WTC11 (cell line): ENCODE data around the gene IL2RA. TPM values are rescaled to one million over a fixed set of nuclear protein-coding genes. Genes with fewer than 3 reads are reported as not detected.

Source experiments
- ATAC-seq: fragments of 200-7000 bp; cut with Tn5 transposase; 2 replicates; pipeline ENCODE4 v1.10.0; 2021; ENCODE audit warnings: mild to moderate bottlenecking, moderate library complexity
- CTCF ChIA-PET: fragments of 300-600 bp; sonication (Branson Sonifier 250); formaldehyde crosslinking; loops from one replicate; lab custom pipeline; 2021; ENCODE audit warnings: antibody characterized with exemption; lab: Charles Lee
- POLR2A ChIA-PET: fragments of 350-600 bp; sonication (Branson Sonifier 250); formaldehyde crosslinking; loops from one replicate; lab custom pipeline; 2021; ENCODE audit warnings: antibody characterized with exemption; lab: Charles Lee
- DNase-seq: peaks from one replicate; pipeline ENCODE4 v3.0.0; 2021; ENCODE audit warnings: low spot score
- H3K27ac Mint-ChIP-seq: 2 replicates; pipeline ENCODE4 v1.8.0; 2021; ENCODE audit warnings: mixed read lengths
- H3K27me3 Mint-ChIP-seq: 2 replicates; pipeline ENCODE4 v1.8.0; 2021; ENCODE audit warnings: low read depth, mild to moderate bottlenecking, moderate library complexity, mixed read lengths
- H3K36me3 Mint-ChIP-seq: 2 replicates; pipeline ENCODE4 v1.8.0; 2021; ENCODE audit warnings: mixed read lengths
- H3K4me1 Mint-ChIP-seq: 2 replicates; pipeline ENCODE4 v1.8.0; 2022; ENCODE audit warnings: mixed read lengths
- H3K4me3 Mint-ChIP-seq: 2 replicates; pipeline ENCODE4 v1.8.0; 2021; ENCODE audit warnings: mild to moderate bottlenecking, moderate library complexity, mixed read lengths
- H3K9me3 Mint-ChIP-seq: 2 replicates; pipeline ENCODE4 v1.8.0; 2021; ENCODE audit warnings: mixed read lengths
- AFF4 ChIP-seq: sonication (generic); formaldehyde crosslinking; IDR thresholded peaks from 2 replicates; pipeline ENCODE4 v1.8.1; 2023; ENCODE audit warnings: mild to moderate bottlenecking, missing genetic modification reagents, borderline replicate concordance
- ATF3 ChIP-seq: sonication (generic); formaldehyde crosslinking; conservative IDR thresholded peaks from 2 replicates; pipeline ENCODE4 v1.8.1; 2022; ENCODE audit warnings: mild to moderate bottlenecking, missing genetic modification reagents
- CREB1 ChIP-seq: sonication (generic); formaldehyde crosslinking; IDR thresholded peaks from 2 replicates; pipeline ENCODE4 v1.8.0; 2023; ENCODE audit warnings: mild to moderate bottlenecking, missing genetic modification reagents
- E2F1 ChIP-seq: sonication (generic); formaldehyde crosslinking; IDR thresholded peaks from 2 replicates; pipeline ENCODE4 v1.8.0; 2022; ENCODE audit warnings: mild to moderate bottlenecking, missing genetic modification reagents
- ELF4 ChIP-seq: sonication (generic); formaldehyde crosslinking; IDR thresholded peaks from 2 replicates; pipeline ENCODE4 v1.8.1; 2022; ENCODE audit warnings: low read depth, mild to moderate bottlenecking, moderate library complexity, missing genetic modification reagents
- EMX1 ChIP-seq: fragments of 250-450 bp; sonication (Bioruptor Pico); IDR thresholded peaks from 2 replicates; pipeline ENCODE4 v1.8.0; 2021; ENCODE audit warnings: mild to moderate bottlenecking
- ETV6 ChIP-seq: sonication (generic); formaldehyde crosslinking; IDR thresholded peaks from 2 replicates; pipeline ENCODE4 v1.8.1; 2022; ENCODE audit warnings: mild to moderate bottlenecking, missing genetic modification reagents
- FOXK1 ChIP-seq: sonication (generic); formaldehyde crosslinking; IDR thresholded peaks from 2 replicates; pipeline ENCODE4 v1.8.0; 2022; ENCODE audit warnings: mild to moderate bottlenecking, moderate library complexity, missing genetic modification reagents
- FOXP1 ChIP-seq: sonication (generic); formaldehyde crosslinking; IDR thresholded peaks from 2 replicates; pipeline ENCODE4 v1.8.0; 2022; ENCODE audit warnings: missing genetic modification reagents, mild to moderate bottlenecking, moderate library complexity, borderline replicate concordance
- FOXP4 ChIP-seq: sonication (generic); formaldehyde crosslinking; IDR thresholded peaks from 2 replicates; pipeline ENCODE4 v1.8.0; 2022; ENCODE audit warnings: mild to moderate bottlenecking, missing genetic modification reagents
- GRHL2 ChIP-seq: fragments of 250-450 bp; sonication (Bioruptor Pico); IDR thresholded peaks from 2 replicates; pipeline ENCODE4 v1.8.0; 2022; ENCODE audit warnings: mild to moderate bottlenecking, moderate library complexity; ENCODE audit not compliant: insufficient replicate concordance, severe bottlenecking
- GTF2I ChIP-seq: fragments of 250-450 bp; sonication (Bioruptor Pico); conservative IDR thresholded peaks from 2 replicates; pipeline ENCODE4 v1.4.0; 2021; ENCODE audit warnings: mild to moderate bottlenecking
- HMGA2 ChIP-seq: fragments of 250-450 bp; sonication (Bioruptor Pico); IDR thresholded peaks from 2 replicates; pipeline ENCODE4 v1.4.0; 2021; ENCODE audit warnings: mild to moderate bottlenecking, moderate library complexity
- MLX ChIP-seq: sonication (generic); formaldehyde crosslinking; IDR thresholded peaks from 2 replicates; pipeline ENCODE4 v1.8.1; 2023; ENCODE audit warnings: mild to moderate bottlenecking, missing genetic modification reagents, moderate library complexity
- MXD4 ChIP-seq: fragments of 250-450 bp; sonication (Bioruptor Pico); IDR thresholded peaks from 2 replicates; pipeline ENCODE4 v1.8.0; 2021; ENCODE audit warnings: mild to moderate bottlenecking, moderate library complexity, borderline replicate concordance
- NFE2L1 ChIP-seq: sonication (generic); formaldehyde crosslinking; IDR thresholded peaks from 2 replicates; pipeline ENCODE4 v1.8.1; 2023; ENCODE audit warnings: missing genetic modification reagents
- PREB ChIP-seq: sonication (generic); formaldehyde crosslinking; IDR thresholded peaks from 2 replicates; pipeline ENCODE4 v1.8.1; 2022; ENCODE audit warnings: mild to moderate bottlenecking, missing genetic modification reagents, moderate library complexity, borderline replicate concordance
- RELA ChIP-seq: sonication (generic); formaldehyde crosslinking; IDR thresholded peaks from 2 replicates; pipeline ENCODE4 v1.8.1; 2022; ENCODE audit warnings: missing genetic modification reagents, mild to moderate bottlenecking, borderline replicate concordance
- SMAD4 ChIP-seq: sonication (generic); formaldehyde crosslinking; IDR thresholded peaks from 2 replicates; pipeline ENCODE4 v1.8.0; 2022; ENCODE audit warnings: mild to moderate bottlenecking, missing genetic modification reagents
- STAT6 ChIP-seq: sonication (generic); formaldehyde crosslinking; conservative IDR thresholded peaks from 2 replicates; pipeline ENCODE4 v1.8.1; 2023; ENCODE audit warnings: mild to moderate bottlenecking, low read depth, missing genetic modification reagents, moderate library complexity
- TEAD1 ChIP-seq: sonication (generic); formaldehyde crosslinking; IDR thresholded peaks from 2 replicates; pipeline ENCODE4 v1.8.0; 2022; ENCODE audit warnings: mild to moderate bottlenecking, missing genetic modification reagents
- ZBTB21 ChIP-seq: sonication (generic); formaldehyde crosslinking; IDR thresholded peaks from 2 replicates; pipeline ENCODE4 v1.8.1; 2023; ENCODE audit warnings: mild to moderate bottlenecking, missing genetic modification reagents, borderline replicate concordance
- ZNF232 ChIP-seq: sonication (generic); formaldehyde crosslinking; IDR thresholded peaks from 2 replicates; pipeline ENCODE4 v1.8.0; 2022; ENCODE audit warnings: mild to moderate bottlenecking, missing genetic modification reagents
- ZNF423 ChIP-seq: fragments of 250-450 bp; sonication (Bioruptor Pico); IDR thresholded peaks from 2 replicates; pipeline ENCODE4 v2.1.2; 2022; ENCODE audit warnings: mild to moderate bottlenecking, moderate library complexity
- ZNF671 ChIP-seq: fragments of 250-450 bp; sonication (Bioruptor Pico); IDR thresholded peaks from 2 replicates; pipeline ENCODE4 v1.8.0; 2021; ENCODE audit warnings: mild to moderate bottlenecking
- total RNA-seq: library from RNA; stranded (reverse); gene quantifications from 3 replicates; pipeline ENCODE4 v1.2.3, GENCODE V29; 2021

Gene IL2RA
- total RNA-seq, 1 experiment from 2014 or later, result 0.31 TPM

GRCh38 chr10:6002809-6003510 is 59.2 kb downstream of the IL2RA start (continued):
- TF ChIP-seq ZNF232 (no peak), CREB1 (CRISPR knock-in tag) (no peak), AFF4 (no peak), SMAD4 (CRISPR knock-in tag) (no peak), ZNF423 (CRISPR knock-in tag) (no peak), MXD4 (CRISPR knock-in tag) (no peak), RELA (no peak), MLX (no peak), E2F1 (CRISPR knock-in tag) (no peak), FOXP1 (CRISPR knock-in tag) (no peak), TEAD1 (CRISPR knock-in tag) (no peak)
- TF ChIP-seq, all 79 proteins: peak for 0

- Mint-ChIP-seq H3K4me3 (no peak overlapping the region), H3K27ac (no peak overlapping the region), H3K9me3 (no peaks in the 10 kb centered on the region), H3K4me1 (peaks cover 36% of the 10 kb centered on the region), H3K36me3 (no peaks in the 10 kb centered on the region), H3K27me3 (no peaks in the 10 kb centered on the region)
- ATAC-seq, result no peak
- ChIA-PET POLR2A (no interaction called here), CTCF (no interaction called here)
- no peak for TF ChIP-seq ELF4 (CRISPR knock-in tag)
- no peak for TF ChIP-seq ZBTB21 (CRISPR knock-in tag)
- TF ChIP-seq ZNF671 (CRISPR knock-in tag), result no peak
- no peak for TF ChIP-seq ETV6 (CRISPR knock-in tag)
- no peak for TF ChIP-seq FOXK1
- TF ChIP-seq FOXP4 (CRISPR knock-in tag), result no peak
- TF ChIP-seq HMGA2, result no peak
- TF ChIP-seq ZNF232, result no peak
- no peak for TF ChIP-seq GRHL2 (CRISPR knock-in tag)
- TF ChIP-seq EMX1 (CRISPR knock-in tag), result no peak
- TF ChIP-seq PREB (CRISPR knock-in tag), result no peak
- no peak for TF ChIP-seq STAT6 (CRISPR knock-in tag)
- no peak for TF ChIP-seq GTF2I (CRISPR knock-in tag)
- no peak for TF ChIP-seq NFE2L1 (CRISPR knock-in tag)
- no peak for TF ChIP-seq ATF3
- no peak for DNase-seq
Observed at GRCh38 chr10:5999440-6000165, 62.6 kb downstream of the IL2RA start.
